GM12878 (cell line): ENCODE measurements around the gene ITGAV. TPM values are rescaled to one million over a fixed set of nuclear protein-coding genes. Genes with fewer than 3 reads are reported as not detected.

Experiments
- ATAC-seq: fragments of 200-7000 bp; cut with Tn5 transposase; 3 replicates; pipeline ENCODE4 v1.9.1; 2020; ENCODE audit warnings: mild to moderate bottlenecking, moderate library complexity
- BruUV-seq: library from RNA; stranded (reverse); fragments of 400-500 nt; replicated peaks from 2 replicates; lab custom pipeline; 2021; lab: Mats Ljungman, UMichigan
- CTCF ChIA-PET: fragments of 300-600 bp; sonication (Branson Sonifier 250); formaldehyde crosslinking; extraction: SDS; loops from one replicate; lab custom pipeline; 2021; ENCODE audit warnings: inconsistent platforms; lab: Yijun Ruan, JAX
- POLR2A ChIA-PET: fragments of 350-600 bp; formaldehyde crosslinking; extraction: SDS; loops from one replicate; lab custom pipeline; 2021; ENCODE audit warnings: inconsistent platforms; lab: Charles Lee
- RAD21 ChIA-PET: fragments of 300-600 bp; sonication (Branson Sonifier 250); formaldehyde crosslinking; loops from one replicate; lab custom pipeline; 2023; ENCODE audit warnings: antibody characterized with exemption; ENCODE audit not compliant: unreplicated experiment; lab: Charles Lee
- SMC1A ChIA-PET: fragments of 300-600 bp; sonication (Branson Sonifier 250); formaldehyde crosslinking; loops from one replicate; lab custom pipeline; 2023; ENCODE audit not compliant: unreplicated experiment, uncharacterized antibody; lab: Charles Lee
- DNase-seq: peaks from one replicate; pipeline ENCODE4 v3.0.0-alpha.2; 2011; ENCODE audit warnings: low read depth, low spot score
- FAIRE-seq: peaks from 3 replicates; lab custom pipeline; 2011; peaks lifted over from hg19 to GRCh38; lab: Jason Lieb, UNC
- H2AFZ ChIP-seq: 2 replicates; pipeline ENCODE4 v1.6.0; 2011; ENCODE audit warnings: low read depth, low read length, control low read depth; ENCODE audit not compliant: control insufficient read depth
- H3K27ac ChIP-seq: 2 replicates; pipeline ENCODE4 v1.5.1; 2011; ENCODE audit warnings: control low read depth; ENCODE audit not compliant: control insufficient read depth, insufficient read depth
- H3K27me3 ChIP-seq, 2 experiments: replicated peaks in 1 of 2; 2 replicates each; pipeline versions ENCODE4 v1.6.0 to v1.6.1; 2011; ENCODE audit warnings: low read length in 1 of 2; ENCODE audit not compliant: control insufficient read depth in 2 of 2, insufficient read depth in 2 of 2
- H3K36me3 ChIP-seq, 2 experiments: 2 replicates each; pipeline ENCODE4 v1.5.1; 2011; ENCODE audit warnings: low read length in 1 of 2; ENCODE audit not compliant: control insufficient read depth in 2 of 2, insufficient read depth in 2 of 2
- H3K4me1 ChIP-seq: 2 replicates; pipeline ENCODE4 v1.6.1; 2011; ENCODE audit warnings: mild to moderate bottlenecking, low read length, moderate library complexity, mixed read lengths; ENCODE audit not compliant: control insufficient read depth, insufficient read depth
- H3K4me2 ChIP-seq: 2 replicates; pipeline ENCODE4 v1.6.0; 2011; ENCODE audit warnings: control low read depth; ENCODE audit not compliant: control insufficient read depth, insufficient read depth
- H3K4me3 ChIP-seq: fragments of 200-600 bp; sonication (generic); 2 replicates; pipeline ENCODE4 v1.5.1; 2016
- H3K79me2 ChIP-seq: 2 replicates; pipeline ENCODE4 v1.6.0; 2011; ENCODE audit warnings: low read length; ENCODE audit not compliant: control insufficient read depth, insufficient read depth
- H3K9ac ChIP-seq: 2 replicates; pipeline ENCODE4 v1.8.0; 2011; ENCODE audit warnings: low read length, control low read depth, mixed read lengths; ENCODE audit not compliant: control insufficient read depth, insufficient read depth
- H3K9me3 ChIP-seq: replicated peaks from 3 replicates; pipeline ENCODE4 v1.5.1; 2011; ENCODE audit warnings: mild to moderate bottlenecking, low read length; ENCODE audit not compliant: control insufficient read depth, insufficient read depth
- H4K20me1 ChIP-seq: 2 replicates; pipeline ENCODE4 v1.6.0; 2011; ENCODE audit not compliant: control insufficient read depth, insufficient read depth
- CHD1 ChIP-seq: IDR thresholded peaks from 2 replicates; pipeline ENCODE4 v1.6.1; 2012; ENCODE audit warnings: low read depth, low read length, improper control_type of control experiment
- ELK1 ChIP-seq: IDR thresholded peaks from 2 replicates; pipeline ENCODE4 v1.6.1; 2012; ENCODE audit warnings: low read depth, low read length, improper control_type of control experiment
- FOXM1 ChIP-seq: IDR thresholded peaks from 2 replicates; pipeline ENCODE4 v1.6.1; 2012; ENCODE audit warnings: low read depth, mild to moderate bottlenecking, inconsistent platforms, low read length, moderate library complexity
- IRF4 ChIP-seq: IDR thresholded peaks from 2 replicates; pipeline ENCODE4 v1.6.1; 2011; ENCODE audit warnings: low read depth, low read length
- KAT2A ChIP-seq: conservative IDR thresholded peaks from 2 replicates; pipeline ENCODE4 v1.6.1; 2011; ENCODE audit warnings: low read depth, low read length; ENCODE audit not compliant: control insufficient read depth
- RUNX3 ChIP-seq: IDR thresholded peaks from 2 replicates; pipeline ENCODE4 v1.6.1; 2012; ENCODE audit warnings: low read length, inconsistent platforms
- TARDBP ChIP-seq: IDR thresholded peaks from 2 replicates; pipeline ENCODE4 v1.6.1; 2016; ENCODE audit warnings: borderline replicate concordance
- WGBS: methylation state at CpG from one replicate; pipeline ENCODE4 v1.1.6; 2016; ENCODE audit warnings: low lambda C conversion rate; ENCODE audit not compliant: insufficient replicate concordance, insufficient coverage; ENCODE audit errors: missing lambda C conversion rate; 5-methylcytosine and 5-hydroxymethylcytosine counted together
- in situ Hi-C: fragments of 300-500 bp; cut with MboI; formaldehyde crosslinking; loops from 9 replicates; pipeline ENCODE4 v1.14.3; 2018; ENCODE audit warnings: mixed read lengths
- intact Hi-C: fragments of 100-400 bp; cut with micrococcal nuclease; formaldehyde crosslinking; loops from one replicate; pipeline ENCODE4 v1.14.2; 2022; ENCODE audit not compliant: unreplicated experiment
- polyA plus RNA-seq, 11 experiments: library from polyadenylated mRNA; depleted of rRNA in 4 of 11; unstranded in 6 of 11; stranded (reverse) in 5 of 11; fragments of >200 nt; fragmentation: Nextera tagmentation in 4 of 11; fragmentation: Illumina TruSeq in 1 of 11; extraction: Ambion mirVana in 4 of 11; extraction: Trizol in 1 of 11; gene quantifications; 1 replicate in 1 of 11; 2 replicates in 10 of 11; pipeline versions ENCODE4 v1.2.1 to v1.2.3, GENCODE V29; 2011 to 2016; ENCODE audit warnings: inconsistent platforms in 2 of 11, missing spikeins in 2 of 11, low read depth in 1 of 11
- total RNA-seq, 4 experiments: library from RNA; depleted of rRNA in 3 of 4; stranded (reverse); fragments of >200 nt in 3 of 4; fragmentation: Illumina TruSeq in 1 of 4; extraction: Trizol in 1 of 4; gene quantifications; 2 replicates each; pipeline versions ENCODE4 v1.2.1 to v1.2.3, GENCODE V29; 2013 to 2021
- TF ChIP-seq, protein P1 (sequence below): IDR thresholded peaks from 2 replicates; pipeline ENCODE4 v1.6.1; 2012; ENCODE audit warnings: low read depth, low read length, improper control_type of control experiment

The ITGAV gene
- total and polyA plus RNA-seq, 10 of the 15 experiments (the other 5 are each of a cell fraction or from before 2014, with no cell fraction given): 2.1 to 10.8 (median 6.1) TPM

DNA sequence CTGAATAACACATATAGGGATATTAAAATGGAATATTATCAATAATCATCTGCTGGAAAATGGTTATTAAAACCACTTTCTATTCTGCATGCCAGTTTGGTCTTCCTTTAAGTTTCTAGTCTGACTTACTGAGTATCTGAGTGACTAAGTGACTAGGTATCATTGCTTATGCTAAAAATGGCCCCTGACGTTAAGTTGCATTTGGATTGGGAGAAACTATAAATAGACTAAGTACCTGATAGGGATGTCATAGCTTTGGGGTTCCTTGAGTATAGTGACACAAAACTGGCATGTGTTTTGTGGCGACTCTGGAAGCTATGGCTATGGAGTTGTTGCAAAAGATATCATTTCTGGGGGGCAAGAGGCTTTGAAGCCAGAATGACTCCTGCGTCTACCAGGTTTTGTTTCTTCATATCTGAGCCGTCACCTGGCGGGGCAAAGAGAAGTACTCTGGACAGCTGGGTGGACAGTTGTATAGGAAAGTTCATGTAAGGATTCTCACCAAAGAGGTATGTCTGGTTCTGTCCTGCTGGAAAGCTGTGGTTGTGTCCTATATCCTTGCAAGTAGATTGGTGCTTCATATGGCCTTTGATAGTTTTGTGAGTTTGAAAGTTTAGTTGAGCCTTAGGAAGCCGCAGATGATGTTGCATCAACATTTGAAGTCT lies 17.9 kb downstream of the ITGAV start (continued):
- TF ChIP-seq FOXM1 (no peak), ELK1 (no peak), IRF4 (no peak), TARDBP (no peak), RUNX3 (no peak)
- TF ChIP-seq, protein P1, sequence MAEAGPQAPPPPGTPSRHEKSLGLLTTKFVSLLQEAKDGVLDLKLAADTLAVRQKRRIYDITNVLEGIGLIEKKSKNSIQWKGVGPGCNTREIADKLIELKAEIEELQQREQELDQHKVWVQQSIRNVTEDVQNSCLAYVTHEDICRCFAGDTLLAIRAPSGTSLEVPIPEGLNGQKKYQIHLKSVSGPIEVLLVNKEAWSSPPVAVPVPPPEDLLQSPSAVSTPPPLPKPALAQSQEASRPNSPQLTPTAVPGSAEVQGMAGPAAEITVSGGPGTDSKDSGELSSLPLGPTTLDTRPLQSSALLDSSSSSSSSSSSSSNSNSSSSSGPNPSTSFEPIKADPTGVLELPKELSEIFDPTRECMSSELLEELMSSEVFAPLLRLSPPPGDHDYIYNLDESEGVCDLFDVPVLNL: no peak

GRCh38 chr2:186610785-186611184 lies 20.9 kb downstream of the ITGAV start:
- no peaks in the 10 kb centered on the region for H3K9me3 ChIP-seq
- no peaks in the 10 kb centered on the region for H3K27me3 ChIP-seq
- SMC1A ChIA-PET: no interaction called here
- no peak overlapping the region for H3K4me2 ChIP-seq
- no peak for FAIRE-seq
- WGBS: 85% methylated on average over 7 of the region's 7 CpGs
- POLR2A ChIA-PET: interaction anchor here (1.2 kb wide), 1 partner anchor 21 kb away, joined by 3 read pairs; no protein-coding TSS in a partner anchor
- no peak overlapping the region for H2AFZ ChIP-seq
- intact Hi-C loops: no loop called here
- RAD21 ChIA-PET: no interaction called here
- no peaks in the 10 kb centered on the region for H3K79me2 ChIP-seq
- H3K9ac ChIP-seq: no peak overlapping the region
- H3K27ac ChIP-seq: no peak overlapping the region
- in situ Hi-C loops: no loop called here
- CTCF ChIA-PET: interaction anchor here (1.3 kb wide), 1 partner anchor 16 kb away, joined by 3 read pairs; no protein-coding TSS in a partner anchor
- no peaks in the 10 kb centered on the region; a peak in 1 of 4 replicates for H3K36me3 ChIP-seq
- no TSS peak for BruUV-seq
- DNase-seq: no peak
- ATAC-seq: no peak
- H4K20me1 ChIP-seq: no peaks in the 10 kb centered on the region
- TF ChIP-seq CHD1 (no peak), KAT2A (no peak)
- no peak overlapping the region for H3K4me3 ChIP-seq
- H3K4me1 ChIP-seq: no peaks in the 10 kb centered on the region; the same call in 1 of the 2 replicates
